GM12878 (cell line): Measurements from ENCODE around the gene CNKSR3. TPM values are rescaled to one million over a fixed set of nuclear protein-coding genes. Genes with fewer than 3 reads are reported as not detected.

Experiments
- ATAC-seq: fragments of 200-7000 bp; cut with Tn5 transposase; 3 replicates; pipeline ENCODE4 v1.9.1; 2020; ENCODE audit warnings: mild to moderate bottlenecking, moderate library complexity
- BruUV-seq: library from RNA; stranded (reverse); fragments of 400-500 nt; replicated peaks from 2 replicates; lab custom pipeline; 2021; lab: Mats Ljungman, UMichigan
- CTCF ChIA-PET: fragments of 300-600 bp; sonication (Branson Sonifier 250); formaldehyde crosslinking; extraction: SDS; loops from one replicate; lab custom pipeline; 2021; ENCODE audit warnings: inconsistent platforms; lab: Yijun Ruan, JAX
- POLR2A ChIA-PET: fragments of 350-600 bp; formaldehyde crosslinking; extraction: SDS; loops from one replicate; lab custom pipeline; 2021; ENCODE audit warnings: inconsistent platforms; lab: Charles Lee
- RAD21 ChIA-PET: fragments of 300-600 bp; sonication (Branson Sonifier 250); formaldehyde crosslinking; loops from one replicate; lab custom pipeline; 2023; ENCODE audit warnings: antibody characterized with exemption; ENCODE audit not compliant: unreplicated experiment; lab: Charles Lee
- SMC1A ChIA-PET: fragments of 300-600 bp; sonication (Branson Sonifier 250); formaldehyde crosslinking; loops from one replicate; lab custom pipeline; 2023; ENCODE audit not compliant: unreplicated experiment, uncharacterized antibody; lab: Charles Lee
- DNase-seq: peaks from one replicate; pipeline ENCODE4 v3.0.0-alpha.2; 2011; ENCODE audit warnings: low read depth, low spot score
- FAIRE-seq: peaks from 3 replicates; lab custom pipeline; 2011; peaks lifted over from hg19 to GRCh38; lab: Jason Lieb, UNC
- H2AFZ ChIP-seq: 2 replicates; pipeline ENCODE4 v1.6.0; 2011; ENCODE audit warnings: low read depth, low read length, control low read depth; ENCODE audit not compliant: control insufficient read depth
- H3K27ac ChIP-seq: 2 replicates; pipeline ENCODE4 v1.5.1; 2011; ENCODE audit warnings: control low read depth; ENCODE audit not compliant: control insufficient read depth, insufficient read depth
- H3K27me3 ChIP-seq, 2 experiments: replicated peaks in 1 of 2; 2 replicates each; pipeline versions ENCODE4 v1.6.0 to v1.6.1; 2011; ENCODE audit warnings: low read length in 1 of 2; ENCODE audit not compliant: control insufficient read depth in 2 of 2, insufficient read depth in 2 of 2
- H3K36me3 ChIP-seq, 2 experiments: 2 replicates each; pipeline ENCODE4 v1.5.1; 2011; ENCODE audit warnings: low read length in 1 of 2; ENCODE audit not compliant: control insufficient read depth in 2 of 2, insufficient read depth in 2 of 2
- H3K4me1 ChIP-seq: 2 replicates; pipeline ENCODE4 v1.6.1; 2011; ENCODE audit warnings: mild to moderate bottlenecking, low read length, moderate library complexity, mixed read lengths; ENCODE audit not compliant: control insufficient read depth, insufficient read depth
- H3K4me2 ChIP-seq: 2 replicates; pipeline ENCODE4 v1.6.0; 2011; ENCODE audit warnings: control low read depth; ENCODE audit not compliant: control insufficient read depth, insufficient read depth
- H3K4me3 ChIP-seq: fragments of 200-600 bp; sonication (generic); 2 replicates; pipeline ENCODE4 v1.5.1; 2016
- H3K79me2 ChIP-seq: 2 replicates; pipeline ENCODE4 v1.6.0; 2011; ENCODE audit warnings: low read length; ENCODE audit not compliant: control insufficient read depth, insufficient read depth
- H3K9ac ChIP-seq: 2 replicates; pipeline ENCODE4 v1.8.0; 2011; ENCODE audit warnings: low read length, control low read depth, mixed read lengths; ENCODE audit not compliant: control insufficient read depth, insufficient read depth
- H3K9me3 ChIP-seq: replicated peaks from 3 replicates; pipeline ENCODE4 v1.5.1; 2011; ENCODE audit warnings: mild to moderate bottlenecking, low read length; ENCODE audit not compliant: control insufficient read depth, insufficient read depth
- H4K20me1 ChIP-seq: 2 replicates; pipeline ENCODE4 v1.6.0; 2011; ENCODE audit not compliant: control insufficient read depth, insufficient read depth
- ATF7 ChIP-seq: fragments of 450-650 bp; IDR thresholded peaks from 2 replicates; pipeline ENCODE4 v1.6.1; 2016; ENCODE audit warnings: low read depth, mild to moderate bottlenecking
- CHD4 ChIP-seq: fragments of 200-600 bp; sonication (generic); IDR thresholded peaks from 2 replicates; pipeline ENCODE4 v1.6.1; 2016; ENCODE audit warnings: mild to moderate bottlenecking
- CTCF ChIP-seq, 3 experiments: IDR thresholded peaks in 2 of 3; conservative IDR thresholded peaks in 1 of 3; 2 replicates each; pipeline ENCODE4 v1.5.1; 2011; ENCODE audit warnings: low read depth in 3 of 3, low read length in 3 of 3, mild to moderate bottlenecking in 3 of 3, control low read depth in 2 of 3, moderate library complexity in 2 of 3, inconsistent platforms in 1 of 3, mixed read lengths in 1 of 3; ENCODE audit not compliant: control insufficient read depth in 2 of 3, insufficient read depth in 1 of 3; ENCODE audit errors: extremely low read depth in 1 of 3
- E2F4 ChIP-seq: IDR thresholded peaks from 2 replicates; pipeline ENCODE4 v1.6.1; 2012; ENCODE audit warnings: low read depth, low read length, improper control_type of control experiment
- FOXK2 ChIP-seq: fragments of 450-650 bp; IDR thresholded peaks from 2 replicates; pipeline ENCODE4 v1.6.1; 2017; ENCODE audit warnings: mild to moderate bottlenecking, moderate library complexity
- HDGF ChIP-seq: fragments of 450-650 bp; IDR thresholded peaks from 2 replicates; pipeline ENCODE4 v1.6.1; 2016; ENCODE audit warnings: antibody characterized with exemption
- IKZF2 ChIP-seq, 2 experiments: fragments of 450-650 bp; IDR thresholded peaks; 2 replicates each; pipeline ENCODE4 v1.6.1; 2017; ENCODE audit warnings: mild to moderate bottlenecking in 2 of 2, moderate library complexity in 2 of 2
- MXI1 ChIP-seq: fragments of 150-350 bp; IDR thresholded peaks from 2 replicates; pipeline ENCODE4 v1.6.1; 2011; ENCODE audit warnings: low read depth, mild to moderate bottlenecking, inconsistent platforms, low read length, improper control_type of control experiment
- MYC ChIP-seq: IDR thresholded peaks from 2 replicates; pipeline ENCODE4 v1.6.1; 2011; ENCODE audit warnings: mild to moderate bottlenecking, low read length, moderate library complexity, inconsistent platforms; ENCODE audit not compliant: insufficient read depth, insufficient replicate concordance, insufficient read length, severe bottlenecking
- RCOR1 ChIP-seq: conservative IDR thresholded peaks from 2 replicates; pipeline ENCODE4 v1.6.1; 2012; ENCODE audit warnings: low read depth, low read length, improper control_type of control experiment
- TCF12 ChIP-seq: IDR thresholded peaks from 2 replicates; pipeline ENCODE4 v1.6.1; 2011; ENCODE audit warnings: low read depth, mild to moderate bottlenecking, low read length
- USF1 ChIP-seq: IDR thresholded peaks from 2 replicates; pipeline ENCODE4 v1.6.1; 2011; ENCODE audit warnings: borderline replicate concordance, low read depth, mild to moderate bottlenecking, moderate library complexity, mixed read lengths, low read length; ENCODE audit not compliant: insufficient read depth; ENCODE audit errors: extremely low read length
- YY1 ChIP-seq: IDR thresholded peaks from 2 replicates; pipeline ENCODE4 v1.6.1; 2011; ENCODE audit warnings: low read depth, mild to moderate bottlenecking, low read length
- ZNF384 ChIP-seq: IDR thresholded peaks from 2 replicates; pipeline ENCODE4 v1.6.1; 2012; ENCODE audit warnings: low read depth, mild to moderate bottlenecking, low read length, improper control_type of control experiment, borderline replicate concordance
- ZSCAN29 ChIP-seq: fragments of 450-650 bp; IDR thresholded peaks from 2 replicates; pipeline ENCODE4 v1.6.1; 2017; ENCODE audit warnings: mild to moderate bottlenecking, moderate library complexity
- WGBS: methylation state at CpG from one replicate; pipeline ENCODE4 v1.1.6; 2016; ENCODE audit warnings: low lambda C conversion rate; ENCODE audit not compliant: insufficient replicate concordance, insufficient coverage; ENCODE audit errors: missing lambda C conversion rate; 5-methylcytosine and 5-hydroxymethylcytosine counted together
- in situ Hi-C: fragments of 300-500 bp; cut with MboI; formaldehyde crosslinking; loops from 9 replicates; pipeline ENCODE4 v1.14.3; 2018; ENCODE audit warnings: mixed read lengths
- intact Hi-C: fragments of 100-400 bp; cut with micrococcal nuclease; formaldehyde crosslinking; loops from one replicate; pipeline ENCODE4 v1.14.2; 2022; ENCODE audit not compliant: unreplicated experiment
- polyA plus RNA-seq, 11 experiments: library from polyadenylated mRNA; depleted of rRNA in 4 of 11; unstranded in 6 of 11; stranded (reverse) in 5 of 11; fragments of >200 nt; fragmentation: Nextera tagmentation in 4 of 11; fragmentation: Illumina TruSeq in 1 of 11; extraction: Ambion mirVana in 4 of 11; extraction: Trizol in 1 of 11; gene quantifications; 1 replicate in 1 of 11; 2 replicates in 10 of 11; pipeline versions ENCODE4 v1.2.1 to v1.2.3, GENCODE V29; 2011 to 2016; ENCODE audit warnings: inconsistent platforms in 2 of 11, missing spikeins in 2 of 11, low read depth in 1 of 11
- total RNA-seq, 4 experiments: library from RNA; depleted of rRNA in 3 of 4; stranded (reverse); fragments of >200 nt in 3 of 4; fragmentation: Illumina TruSeq in 1 of 4; extraction: Trizol in 1 of 4; gene quantifications; 2 replicates each; pipeline versions ENCODE4 v1.2.1 to v1.2.3, GENCODE V29; 2013 to 2021

CNKSR3 gene
- total and polyA plus RNA-seq, 10 of the 15 experiments (the other 5 are each of a cell fraction or from before 2014, with no cell fraction given), result under 0.01 to 0.48 (median 0.12) TPM; not detected in 2

- Histone ChIP-seq H3K4me1 (no peaks in the 10 kb centered on the region), H3K36me3 (no peaks in the 10 kb centered on the region), H4K20me1 (no peaks in the 10 kb centered on the region), H3K27ac (no peak overlapping the region), H3K79me2 (no peaks in the 10 kb centered on the region), H2AFZ (no peak overlapping the region), H3K4me3 (no peak overlapping the region), H3K9ac (no peak overlapping the region), H3K4me2 (no peak overlapping the region), H3K9me3 (peaks cover 12% of the 10 kb centered on the region; the same call in 2 of the 3 replicates), H3K27me3 (no peaks in the 10 kb centered on the region)
- TF ChIP-seq CHD4, result no peak
- no peak for TF ChIP-seq USF1
- TF ChIP-seq TCF12, result no peak
- ChIA-PET RAD21 (no interaction called here), CTCF (no interaction called here), SMC1A (no interaction called here), POLR2A (no interaction called here)
- WGBS, result 44% methylated on average over 5 of the region's 5 CpGs
- FAIRE-seq (no peak), DNase-seq (no peak), ATAC-seq (no peak)
- BruUV-seq, result no TSS peak
- intact Hi-C loops (no loop called here), in situ Hi-C loops (no loop called here)
Observed at GRCh38 chr6:154341871-154342270, 168.6 kb downstream of the CNKSR3 start.

GRCh38 chr6:154341336-154341735 lies 169.1 kb downstream of the CNKSR3 start:
- ChIA-PET CTCF (no interaction called here), SMC1A (no interaction called here), POLR2A (no interaction called here), RAD21 (no interaction called here)
- no peak overlapping the region for H3K4me3 ChIP-seq
- no TSS peak for BruUV-seq
- no peaks in the 10 kb centered on the region for H4K20me1 ChIP-seq
- H3K27me3 ChIP-seq, result no peaks in the 10 kb centered on the region
- in situ Hi-C loops, result no loop called here
- FAIRE-seq, result no peak
- H3K4me1 ChIP-seq, result no peaks in the 10 kb centered on the region
- intact Hi-C loops, result no loop called here
- no peaks in the 10 kb centered on the region for H3K36me3 ChIP-seq
- H3K79me2 ChIP-seq, result no peaks in the 10 kb centered on the region
- ATAC-seq, result no peak
- WGBS, result 76% methylated on average over 4 of the region's 4 CpGs
- no peak overlapping the region for H3K27ac ChIP-seq
- no peak overlapping the region for H2AFZ ChIP-seq
- H3K4me2 ChIP-seq, result no peak overlapping the region
- H3K9ac ChIP-seq, result no peak overlapping the region
- no peak for DNase-seq
- peaks cover 6% of the 10 kb centered on the region; the same call in 2 of the 3 replicates for H3K9me3 ChIP-seq
- TF ChIP-seq MXI1 (no peak), MYC (no peak), ATF7 (no peak), RCOR1 (no peak), HDGF (no peak), E2F4 (no peak), IKZF2 (IDR thresholded peaks at IDR 0.05) (no peak), ZNF384 (no peak), YY1 (no peak), ZSCAN29 (no peak), CTCF (IDR thresholded peaks at IDR 0.05 in 2 of 3, conservative IDR thresholded peaks at IDR 0.05 in 1 of 3; ENCODE audit: control insufficient read depth in 2 of 3, extremely low read depth in 1 of 3, insufficient read depth in 1 of 3, low read depth in 3 of 3, low read length in 3 of 3) (no peak), FOXK2 (no peak)
